ENCODE data around the gene TMEM255A. TPM values are rescaled to one million over a fixed set of nuclear protein-coding genes. Genes with fewer than 3 reads are reported as not detected.

The TMEM255A gene
- total RNA-seq, 2 experiments from 2014 or later: not detected

DNA sequence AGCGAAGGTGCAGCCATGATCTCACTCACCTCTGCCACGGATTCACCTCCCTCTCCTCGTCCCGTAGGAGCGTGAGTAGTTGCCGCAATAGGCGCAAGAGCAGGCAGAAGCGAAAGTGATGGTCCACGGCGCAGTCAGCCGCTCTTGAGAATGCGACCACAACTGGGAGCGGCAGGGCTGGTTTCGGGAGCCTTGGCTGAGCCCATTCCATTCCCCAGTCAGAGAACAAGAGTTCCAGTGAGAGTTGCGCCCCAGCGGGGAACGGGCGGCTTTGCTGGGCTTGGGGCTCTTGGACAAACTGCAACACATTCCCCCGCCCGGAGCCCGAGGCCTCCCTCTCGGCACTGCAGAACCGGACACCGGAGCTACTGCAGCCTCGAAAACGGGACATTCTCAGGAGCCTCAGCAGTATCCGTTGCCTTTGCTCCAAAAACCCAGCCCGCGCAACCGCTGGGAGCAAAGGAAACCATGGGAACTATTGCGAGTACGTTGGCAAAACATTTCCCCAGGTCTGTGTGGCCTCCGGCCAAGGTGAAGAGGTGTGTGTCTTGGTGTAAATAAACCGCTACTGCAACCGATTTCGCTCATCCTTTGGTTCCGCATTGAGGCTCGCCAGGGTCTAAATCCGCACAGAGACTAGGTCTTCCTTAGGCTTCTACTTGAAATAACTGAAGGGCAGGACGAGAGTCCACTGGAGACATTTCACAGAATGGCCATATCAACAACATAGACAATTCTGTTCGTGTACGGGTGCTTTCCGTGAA lies 66.3 kb downstream of the TMEM255A start:
- DNase-seq (ENCODE audit: low spot score): peak; percentile 76
- Histone ChIP-seq H3K4me2 (ENCODE audit: low read length) (peak overlapping the region; percentile 95), H3K27ac (ENCODE audit: low read depth, low read length, poor library complexity, severe bottlenecking) (peak overlapping the region; percentile 23), H3K4me1 (ENCODE audit: insufficient read depth, low read length, poor library complexity, severe bottlenecking) (peaks cover 14% of the 10 kb centered on the region), H3K9me2 (ENCODE audit: insufficient read depth, low read length) (no peaks in the 10 kb centered on the region), H2AFZ (ENCODE audit: low read length) (peak overlapping the region; percentile 99), H3K79me2 (ENCODE audit: insufficient read depth, low read depth, low read length) (peaks cover 18% of the 10 kb centered on the region; the same call in 1 of the 2 replicates), H3K4me3 (ENCODE audit: low read depth, low read length, poor library complexity, severe bottlenecking) (peak overlapping the region; percentile 87), H3K9me3 (ENCODE audit: low read length) (no peaks in the 10 kb centered on the region), H3K36me3 (ENCODE audit: insufficient read depth, low read length) (no peaks in the 10 kb centered on the region), H4K20me1 (ENCODE audit: insufficient read depth, low read length) (no peaks in the 10 kb centered on the region)
- ChIA-PET POLR2A (no interaction called here), CTCF (ENCODE audit: unreplicated experiment) (no interaction called here)
- no TSS peak for BruUV-seq (replicated peaks)
- intact Hi-C loops (cut with micrococcal nuclease; ENCODE audit: unreplicated experiment): no loop called here
- TF ChIP-seq CTCF (conservative IDR thresholded peaks at IDR 0.05; ENCODE audit: low read length) (no peak), EZH2phosphoT487 (IDR thresholded peaks at IDR 0.05; ENCODE audit: borderline replicate concordance, low read depth, low read length) (no peak)

DNA sequence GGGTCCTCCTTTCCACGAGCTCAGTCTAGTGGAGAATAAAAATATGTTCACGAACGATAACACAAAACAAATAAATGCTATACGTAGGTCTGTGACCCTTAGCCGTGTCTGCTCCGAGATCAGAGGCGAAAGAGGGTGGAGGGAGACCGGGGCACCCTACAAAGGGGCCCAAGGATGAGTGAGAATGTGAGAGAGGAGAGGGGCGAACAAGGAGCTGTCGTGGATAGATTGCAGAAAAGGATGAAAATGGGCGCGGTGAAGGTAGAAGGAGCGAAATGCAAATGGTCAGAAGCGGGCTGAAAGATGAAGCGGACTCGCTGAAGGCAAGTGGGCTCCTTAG lies 66.9 kb downstream of the TMEM255A start:
- H3K4me3 ChIP-seq (ENCODE audit: low read depth, low read length, poor library complexity, severe bottlenecking): peak overlapping the region; percentile 87
- H3K9me3 ChIP-seq (ENCODE audit: low read length): no peaks in the 10 kb centered on the region
- no peaks in the 10 kb centered on the region for H4K20me1 ChIP-seq (ENCODE audit: insufficient read depth, low read length)
- peak overlapping the region; percentile 99 for H2AFZ ChIP-seq (ENCODE audit: low read length)
- intact Hi-C loops (cut with micrococcal nuclease; ENCODE audit: unreplicated experiment): no loop called here
- CTCF ChIA-PET (ENCODE audit: unreplicated experiment): no interaction called here
- H3K27ac ChIP-seq (ENCODE audit: low read depth, low read length, poor library complexity, severe bottlenecking): no peak overlapping the region
- no peaks in the 10 kb centered on the region for H3K9me2 ChIP-seq (ENCODE audit: insufficient read depth, low read length)
- TF ChIP-seq CTCF (conservative IDR thresholded peaks at IDR 0.05; ENCODE audit: low read length): no peak
- TF ChIP-seq EZH2phosphoT487 (IDR thresholded peaks at IDR 0.05; ENCODE audit: borderline replicate concordance, low read depth, low read length): no peak
- peak overlapping the region; percentile 95 for H3K4me2 ChIP-seq (ENCODE audit: low read length)
- POLR2A ChIA-PET: no interaction called here
- 0 out of 2 replicates have a peak, but pooled peaks cover 5% of the 10 kb centered on the region for H3K36me3 ChIP-seq (ENCODE audit: insufficient read depth, low read length)
- H3K4me1 ChIP-seq (ENCODE audit: insufficient read depth, low read length, poor library complexity, severe bottlenecking): peaks cover 13% of the 10 kb centered on the region
- no peak for DNase-seq (ENCODE audit: low spot score)
- H3K79me2 ChIP-seq (ENCODE audit: insufficient read depth, low read depth, low read length): peaks cover 18% of the 10 kb centered on the region; the same call in 1 of the 2 replicates
- BruUV-seq (replicated peaks): no TSS peak

DNA sequence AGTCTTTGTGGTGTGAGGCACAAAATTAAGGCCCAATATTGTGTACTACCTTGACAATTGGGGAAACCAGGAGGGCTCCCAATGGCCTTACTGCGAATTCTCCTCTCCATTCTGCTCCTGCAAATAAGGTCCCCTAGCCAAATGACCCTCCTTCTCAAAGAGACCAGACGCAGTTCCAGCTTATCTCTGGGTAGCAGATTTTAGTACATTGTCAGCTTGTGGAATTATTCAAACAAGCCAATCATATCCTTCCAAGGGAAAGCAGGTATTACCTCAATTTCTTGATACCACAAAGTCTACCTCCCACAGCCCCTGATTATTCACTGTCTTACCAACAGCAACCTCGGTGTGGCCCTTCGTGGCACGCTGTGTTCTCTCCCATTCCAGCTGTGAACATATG lies 68.4 kb downstream of the TMEM255A start:
- intact Hi-C loops (cut with micrococcal nuclease; ENCODE audit: unreplicated experiment): no loop called here
- CTCF ChIA-PET (ENCODE audit: unreplicated experiment): no interaction called here

More for the DNA sequence above, 68.4 kb downstream of the TMEM255A start:
- no peak for TF ChIP-seq EZH2phosphoT487 (IDR thresholded peaks at IDR 0.05; ENCODE audit: borderline replicate concordance, low read depth, low read length)
- no peak for TF ChIP-seq CTCF (conservative IDR thresholded peaks at IDR 0.05; ENCODE audit: low read length)
- Histone ChIP-seq H3K9me3 (ENCODE audit: low read length) (no peaks in the 10 kb centered on the region), H3K4me3 (ENCODE audit: low read depth, low read length, poor library complexity, severe bottlenecking) (no peak overlapping the region), H3K9me2 (ENCODE audit: insufficient read depth, low read length) (no peaks in the 10 kb centered on the region), H2AFZ (ENCODE audit: low read length) (no peak overlapping the region), H3K4me1 (ENCODE audit: insufficient read depth, low read length, poor library complexity, severe bottlenecking) (peaks cover 13% of the 10 kb centered on the region), H3K36me3 (ENCODE audit: insufficient read depth, low read length) (peaks cover 5% of the 10 kb centered on the region; the same call in 1 of the 2 replicates), H3K4me2 (ENCODE audit: low read length) (peak overlapping the region; percentile 95), H3K27ac (ENCODE audit: low read depth, low read length, poor library complexity, severe bottlenecking) (no peak overlapping the region), H4K20me1 (ENCODE audit: insufficient read depth, low read length) (no peaks in the 10 kb centered on the region), H3K79me2 (ENCODE audit: insufficient read depth, low read depth, low read length) (peaks cover 18% of the 10 kb centered on the region; the same call in 1 of the 2 replicates)
- no TSS peak for BruUV-seq (replicated peaks)
- DNase-seq (ENCODE audit: low spot score): no peak
- POLR2A ChIA-PET: no interaction called here

Measured in OCI-LY7 (cell line).